ENCODE results near the gene IPCEF1. TPM values are rescaled to one million over a fixed set of nuclear protein-coding genes. Genes with fewer than 3 reads are reported as not detected.

Gene IPCEF1
- 10 to 100 TPM; 17.6 to 20.4 TPM for total RNA-seq

GRCh38 chr6:154356690-154357089 is at the start of gene IPCEF1:
Gene IPCEF1 (minus strand): TSS chr6:154356803. CDS start chr6:154265947, 90,856 bp downstream.
- ATAC-seq (replicated peaks in 1 of 2) (no peak), DNase-seq (no peak)
- Mint-ChIP-seq H3K36me3 (ENCODE audit: insufficient read depth in 2 of 2) (peaks cover 0 to 3% of the 10 kb centered on the region in 2 donors), H3K4me1 (ENCODE audit: low read depth) (peaks cover 81% of the 10 kb centered on the region), H3K27ac (no peak within 1 kb of the TSS), H3K4me3 (peak within 1 kb of the TSS in 1 of 2 donors; percentile 32), H3K9me3 (peaks cover 4 to 7% of the 10 kb centered on the region in 2 donors), H3K27me3 (ENCODE audit: low read depth) (peaks cover 70% of the 10 kb centered on the region)

GRCh38 chr6:154406301-154406700 is 49.7 kb upstream of the IPCEF1 start:
- no peak for DNase-seq
- Mint-ChIP-seq H3K4me3 (no peak overlapping the region), H3K36me3 (ENCODE audit: insufficient read depth in 2 of 2) (no peaks in the 10 kb centered on the region), H3K4me1 (ENCODE audit: low read depth) (peaks cover 31% of the 10 kb centered on the region), H3K27me3 (ENCODE audit: low read depth) (peaks cover 16% of the 10 kb centered on the region), H3K27ac (no peak overlapping the region), H3K9me3 (no peaks in the 10 kb centered on the region)
- ATAC-seq (replicated peaks in 1 of 2), result no peak

GRCh38 chr6:154404791-154405400 is 48.3 kb upstream of the IPCEF1 start:
- peaks cover 11% of the 10 kb centered on the region for H3K27me3 Mint-ChIP-seq (ENCODE audit: low read depth)
- no peaks in the 10 kb centered on the region for H3K36me3 Mint-ChIP-seq (ENCODE audit: insufficient read depth in 2 of 2)

GRCh38 chr6:154403788-154404187 is 47.2 kb upstream of the IPCEF1 start:
- Mint-ChIP-seq H3K4me3 (peak overlapping the region in 1 of 2 donors; percentile 28), H3K27ac (no peak overlapping the region), H3K27me3 (ENCODE audit: low read depth) (peaks cover 11% of the 10 kb centered on the region), H3K9me3 (no peaks in the 10 kb centered on the region), H3K4me1 (ENCODE audit: low read depth) (peaks cover 15% of the 10 kb centered on the region), H3K36me3 (ENCODE audit: insufficient read depth in 2 of 2) (no peaks in the 10 kb centered on the region)
- DNase-seq (peak; percentile 23 to 26), ATAC-seq (replicated peaks in 1 of 2) (peak; percentile 80 to 90)

More at GRCh38 chr6:154404791-154405400, 48.3 kb upstream of the IPCEF1 start:
- DNase-seq (no peak), ATAC-seq (replicated peaks in 1 of 2) (peak in 1 of 2 donors; percentile 30)
- Mint-ChIP-seq H3K4me1 (ENCODE audit: low read depth) (peaks cover 17% of the 10 kb centered on the region), H3K9me3 (no peaks in the 10 kb centered on the region), H3K4me3 (peak overlapping the region in 1 of 2 donors; percentile 60), H3K27ac (no peak overlapping the region)

- no peaks in the 10 kb centered on the region for H3K36me3 Mint-ChIP-seq (ENCODE audit: insufficient read depth in 2 of 2)
- no peak overlapping the region for H3K4me3 Mint-ChIP-seq
- ATAC-seq (replicated peaks in 1 of 2), result no peak
- H3K27ac Mint-ChIP-seq, result no peak overlapping the region
- H3K27me3 Mint-ChIP-seq (ENCODE audit: low read depth), result peaks cover 11% of the 10 kb centered on the region
- peaks cover 15% of the 10 kb centered on the region for H3K4me1 Mint-ChIP-seq (ENCODE audit: low read depth)
- no peaks in the 10 kb centered on the region for H3K9me3 Mint-ChIP-seq
- DNase-seq, result no peak
Measured at GRCh38 chr6:154402081-154402780, 45.6 kb upstream of the IPCEF1 start.

- H3K9me3 Mint-ChIP-seq, result no peaks in the 10 kb centered on the region
- no peak overlapping the region for H3K4me3 Mint-ChIP-seq
- peaks cover 12% of the 10 kb centered on the region for H3K27me3 Mint-ChIP-seq (ENCODE audit: low read depth)
- ATAC-seq (replicated peaks in 1 of 2) (no peak), DNase-seq (no peak)
- H3K27ac Mint-ChIP-seq, result no peak overlapping the region
- peaks cover 13% of the 10 kb centered on the region for H3K4me1 Mint-ChIP-seq (ENCODE audit: low read depth)
- H3K36me3 Mint-ChIP-seq (ENCODE audit: insufficient read depth in 2 of 2), result no peaks in the 10 kb centered on the region
Measured at GRCh38 chr6:154399097-154399496, 42.5 kb upstream of the IPCEF1 start.

- no peak overlapping the region for H3K4me3 Mint-ChIP-seq
- H3K27ac Mint-ChIP-seq, result no peak overlapping the region
- no peaks in the 10 kb centered on the region for H3K36me3 Mint-ChIP-seq (ENCODE audit: insufficient read depth in 2 of 2)
- H3K27me3 Mint-ChIP-seq (ENCODE audit: low read depth), result peaks cover 12% of the 10 kb centered on the region
- H3K4me1 Mint-ChIP-seq (ENCODE audit: low read depth), result peaks cover 8% of the 10 kb centered on the region
- DNase-seq (no peak), ATAC-seq (replicated peaks in 1 of 2) (no peak)
- no peaks in the 10 kb centered on the region for H3K9me3 Mint-ChIP-seq
Measured at GRCh38 chr6:154397491-154398195, 41.0 kb upstream of the IPCEF1 start.

- H3K4me1 Mint-ChIP-seq (ENCODE audit: low read depth), result peaks cover 8% of the 10 kb centered on the region
- H3K36me3 Mint-ChIP-seq (ENCODE audit: insufficient read depth in 2 of 2), result no peaks in the 10 kb centered on the region
- no peak for ATAC-seq (replicated peaks in 1 of 2)
- no peak overlapping the region for H3K27ac Mint-ChIP-seq
- peaks cover 16% of the 10 kb centered on the region for H3K27me3 Mint-ChIP-seq (ENCODE audit: low read depth)
- DNase-seq, result no peak
- H3K9me3 Mint-ChIP-seq, result no peaks in the 10 kb centered on the region
- no peak overlapping the region for H3K4me3 Mint-ChIP-seq
Measured at GRCh38 chr6:154395878-154396277, 39.3 kb upstream of the IPCEF1 start.

- ATAC-seq (replicated peaks in 1 of 2) (no peak), DNase-seq (no peak)
- Mint-ChIP-seq H3K36me3 (ENCODE audit: insufficient read depth in 2 of 2) (no peaks in the 10 kb centered on the region), H3K27ac (no peak overlapping the region), H3K9me3 (no peaks in the 10 kb centered on the region), H3K4me3 (no peak overlapping the region), H3K4me1 (ENCODE audit: low read depth) (peaks cover 8% of the 10 kb centered on the region), H3K27me3 (ENCODE audit: low read depth) (peaks cover 16% of the 10 kb centered on the region)
Measured at GRCh38 chr6:154395316-154395715, 38.7 kb upstream of the IPCEF1 start.

GRCh38 chr6:154394571-154394970 is 38.0 kb upstream of the IPCEF1 start:
- Mint-ChIP-seq H3K36me3 (ENCODE audit: insufficient read depth in 2 of 2) (no peaks in the 10 kb centered on the region), H3K4me1 (ENCODE audit: low read depth) (peaks cover 8% of the 10 kb centered on the region), H3K27ac (no peak overlapping the region), H3K4me3 (no peak overlapping the region), H3K27me3 (ENCODE audit: low read depth) (peaks cover 16% of the 10 kb centered on the region), H3K9me3 (no peaks in the 10 kb centered on the region)
- DNase-seq (no peak), ATAC-seq (replicated peaks in 1 of 2) (no peak)

- no peak overlapping the region for H3K27ac Mint-ChIP-seq
- DNase-seq, result no peak
- H3K9me3 Mint-ChIP-seq, result peaks cover 0 to 4% of the 10 kb centered on the region in 2 donors
- no peaks in the 10 kb centered on the region for H3K36me3 Mint-ChIP-seq (ENCODE audit: insufficient read depth in 2 of 2)
- peaks cover 4% of the 10 kb centered on the region for H3K4me1 Mint-ChIP-seq (ENCODE audit: low read depth)
- H3K27me3 Mint-ChIP-seq (ENCODE audit: low read depth), result peaks cover 20% of the 10 kb centered on the region
- no peak overlapping the region for H3K4me3 Mint-ChIP-seq
- ATAC-seq (replicated peaks in 1 of 2), result peak; percentile 27 to 47
Measured at GRCh38 chr6:154390034-154390433, 33.4 kb upstream of the IPCEF1 start.

- no peaks in the 10 kb centered on the region for H3K36me3 Mint-ChIP-seq (ENCODE audit: insufficient read depth in 2 of 2)
- H3K9me3 Mint-ChIP-seq, result peaks cover 0 to 4% of the 10 kb centered on the region in 2 donors
- no peak overlapping the region for H3K27ac Mint-ChIP-seq
- no peak overlapping the region for H3K4me3 Mint-ChIP-seq
- no peaks in the 10 kb centered on the region for H3K4me1 Mint-ChIP-seq (ENCODE audit: low read depth)
- ATAC-seq (replicated peaks in 1 of 2) (no peak), DNase-seq (no peak)
- peaks cover 21% of the 10 kb centered on the region for H3K27me3 Mint-ChIP-seq (ENCODE audit: low read depth)
Measured at GRCh38 chr6:154388803-154389202, 32.2 kb upstream of the IPCEF1 start.

Measured in activated T-cell treated with anti-CD3 and anti-CD28 coated beads, Interleukin-2, amount 50 U/mL, for 72 hours (primary cell).